Ovary (tissue), 3 donors: Measurements from ENCODE around the gene ZBTB1.

Experiments
- POLR2A ChIP-seq: fragments of 450-650 bp; IDR thresholded peaks from one replicate; pipeline ENCODE4 v1.6.1; 2017; ENCODE audit warnings: antibody characterized with exemption, mild to moderate bottlenecking, moderate library complexity
- TF ChIP-seq, protein P1 (sequence below), 3 donors: fragments of 450-650 bp in 2 of 3; fragments of 200-600 bp in 1 of 3; IDR thresholded peaks; one replicate each; pipeline versions ENCODE4 v1.5.1 to v1.8.0; 2016 to 2022; ENCODE audit warnings: antibody characterized with exemption in 3 of 3, mild to moderate bottlenecking in 1 of 3
- donor health status: DM: no; HTN: no; CAD: no.

DNA sequence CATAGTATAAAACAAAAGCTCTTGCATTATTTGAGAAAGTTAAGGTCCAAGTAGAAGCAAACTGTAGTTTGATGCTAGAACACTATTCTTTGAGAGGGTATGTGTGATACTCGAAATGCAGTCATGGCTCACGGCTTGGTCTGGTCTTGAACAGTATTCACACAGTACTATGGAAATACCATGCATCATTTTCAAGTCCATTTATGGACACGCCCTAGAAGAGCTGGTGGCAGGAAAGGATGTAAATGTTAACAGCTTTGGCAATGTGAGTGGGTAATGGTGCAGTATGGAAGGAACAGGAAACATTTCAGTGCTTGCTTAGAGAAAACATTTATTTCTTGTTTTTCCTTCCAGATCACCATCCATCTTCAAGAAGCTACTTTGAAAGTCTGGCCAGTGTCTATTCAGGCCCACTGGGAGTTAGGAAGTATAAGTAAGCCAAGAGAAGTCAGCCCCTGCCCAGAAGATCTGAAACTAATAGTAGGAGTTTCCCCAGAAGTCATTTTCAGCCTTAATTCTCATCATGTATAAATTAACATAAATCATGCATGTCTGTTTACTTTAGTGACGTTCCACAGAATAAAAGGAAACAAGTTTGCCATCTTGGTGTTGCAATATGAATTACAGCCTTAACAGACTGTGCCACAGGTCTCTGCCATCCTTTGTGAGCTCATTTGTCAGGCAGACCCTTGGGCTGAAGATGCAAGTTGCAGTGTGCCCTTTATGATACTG is 45.0 kb upstream of the ZBTB1 start:
- TF ChIP-seq, protein P1, sequence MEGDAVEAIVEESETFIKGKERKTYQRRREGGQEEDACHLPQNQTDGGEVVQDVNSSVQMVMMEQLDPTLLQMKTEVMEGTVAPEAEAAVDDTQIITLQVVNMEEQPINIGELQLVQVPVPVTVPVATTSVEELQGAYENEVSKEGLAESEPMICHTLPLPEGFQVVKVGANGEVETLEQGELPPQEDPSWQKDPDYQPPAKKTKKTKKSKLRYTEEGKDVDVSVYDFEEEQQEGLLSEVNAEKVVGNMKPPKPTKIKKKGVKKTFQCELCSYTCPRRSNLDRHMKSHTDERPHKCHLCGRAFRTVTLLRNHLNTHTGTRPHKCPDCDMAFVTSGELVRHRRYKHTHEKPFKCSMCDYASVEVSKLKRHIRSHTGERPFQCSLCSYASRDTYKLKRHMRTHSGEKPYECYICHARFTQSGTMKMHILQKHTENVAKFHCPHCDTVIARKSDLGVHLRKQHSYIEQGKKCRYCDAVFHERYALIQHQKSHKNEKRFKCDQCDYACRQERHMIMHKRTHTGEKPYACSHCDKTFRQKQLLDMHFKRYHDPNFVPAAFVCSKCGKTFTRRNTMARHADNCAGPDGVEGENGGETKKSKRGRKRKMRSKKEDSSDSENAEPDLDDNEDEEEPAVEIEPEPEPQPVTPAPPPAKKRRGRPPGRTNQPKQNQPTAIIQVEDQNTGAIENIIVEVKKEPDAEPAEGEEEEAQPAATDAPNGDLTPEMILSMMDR (IDR thresholded peaks at IDR 0.05), result no peak
- no peak for TF ChIP-seq POLR2A
